ENCODE data around the gene ZNF521.
"Not testable (repeated sequence)": the region's sequence is repeated elsewhere in the genome, so short reads cannot be mapped to it uniquely, and the experiment has no call there.

ZNF521 gene

GRCh38 chr18:25061395-25061794 is 290.6 kb downstream of the ZNF521 start:
- no peak for DNase-seq

- no peak for DNase-seq
Observed at GRCh38 chr18:25058521-25058920, 293.4 kb downstream of the ZNF521 start.

GRCh38 chr18:25057491-25058050 is 294.4 kb downstream of the ZNF521 start:
- DNase-seq, result no peak

GRCh38 chr18:25056429-25056828 is 295.5 kb downstream of the ZNF521 start:
- DNase-seq, result no peak

- DNase-seq, result no peak
Observed at GRCh38 chr18:25055076-25055475, 296.9 kb downstream of the ZNF521 start.

GRCh38 chr18:25053466-25053865 is 298.5 kb downstream of the ZNF521 start:
- DNase-seq, result no peak

- no peak for DNase-seq
Observed at GRCh38 chr18:25052511-25052921, 299.4 kb downstream of the ZNF521 start.

- no peak for DNase-seq
Observed at GRCh38 chr18:25050605-25051004, 301.4 kb downstream of the ZNF521 start.

- no peak for DNase-seq
Observed at GRCh38 chr18:25047983-25048382, 304.0 kb downstream of the ZNF521 start.

GRCh38 chr18:25047421-25047820 is 304.5 kb downstream of the ZNF521 start:
- no peak for DNase-seq

GRCh38 chr18:25044694-25045093 is 307.3 kb downstream of the ZNF521 start:
- DNase-seq, result no peak

GRCh38 chr18:25043104-25043503 is 308.9 kb downstream of the ZNF521 start:
- no peak for DNase-seq

GRCh38 chr18:25042641-25043051 is 309.3 kb downstream of the ZNF521 start:
- no peak for DNase-seq

- no peak for DNase-seq
Observed at GRCh38 chr18:25039781-25040180, 312.2 kb downstream of the ZNF521 start.

GRCh38 chr18:25038261-25038660 is 313.7 kb downstream of the ZNF521 start:
- DNase-seq, result no peak

- DNase-seq, result no peak
Observed at GRCh38 chr18:25033747-25034471, 318.1 kb downstream of the ZNF521 start.

GRCh38 chr18:25033175-25033574 is 318.8 kb downstream of the ZNF521 start:
- not testable (repeated sequence) for DNase-seq

- no peak for DNase-seq
Observed at GRCh38 chr18:25029802-25030201, 322.2 kb downstream of the ZNF521 start.

GRCh38 chr18:25019931-25020330 is 332.0 kb downstream of the ZNF521 start:
- no peak for DNase-seq

GRCh38 chr18:25019086-25019860 is 332.7 kb downstream of the ZNF521 start:
- DNase-seq, result no peak

GRCh38 chr18:25016666-25017065 is 335.3 kb downstream of the ZNF521 start:
- DNase-seq, result no peak

- DNase-seq, result no peak
Observed at GRCh38 chr18:25016181-25016580, 335.8 kb downstream of the ZNF521 start.
